ENCODE results near the gene CLUH. TPM values are rescaled to one million over a fixed set of nuclear protein-coding genes. Genes with fewer than 3 reads are reported as not detected.
"Not testable (repeated sequence)": the region's sequence is repeated elsewhere in the genome, so short reads cannot be mapped to it uniquely, and the experiment has no call there.

Gene CLUH
- total RNA-seq, 1 experiment from 2014 or later, result 161 TPM

DNA sequence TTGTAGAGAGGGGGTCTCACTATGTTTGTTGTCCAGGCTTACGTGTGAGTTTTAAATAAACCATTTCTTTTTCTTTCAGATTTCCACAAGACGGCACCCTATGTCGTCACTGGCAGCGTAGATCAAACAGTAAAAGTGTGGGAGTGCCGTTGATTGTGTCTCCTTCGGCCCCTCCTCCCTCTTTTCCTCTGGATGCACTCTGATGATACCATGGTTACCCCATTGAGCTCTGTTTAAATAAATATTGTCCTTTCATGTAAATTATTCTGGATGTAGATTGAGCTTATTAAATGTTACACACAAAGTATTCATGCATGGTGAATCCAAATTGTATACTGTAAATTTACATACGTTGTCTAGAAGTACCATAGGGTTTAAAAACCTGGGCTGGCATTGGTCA lies 29.9 kb downstream of the CLUH start:
- H3K36me3 ChIP-seq (ENCODE audit: control insufficient read depth, insufficient read depth, low read length), result no peaks in the 10 kb centered on the region; the same call in 1 of the 2 replicates

GRCh38 chr17:2680961-2681360 lies 30.6 kb downstream of the CLUH start:
- Mint-ChIP-seq H3K27me3 (ENCODE audit: insufficient read depth, unreplicated experiment) (no peaks in the 10 kb centered on the region), H3K36me3 (ENCODE audit: insufficient read depth, unreplicated experiment) (peaks cover 87% of the 10 kb centered on the region), H3K4me3 (ENCODE audit: unreplicated experiment) (no peak overlapping the region), H3K9me3 (ENCODE audit: unreplicated experiment) (no peaks in the 10 kb centered on the region), H3K4me1 (ENCODE audit: low read depth, unreplicated experiment) (peaks cover 9% of the 10 kb centered on the region), H3K27ac (ENCODE audit: unreplicated experiment) (no peak overlapping the region)
- TF ChIP-seq, protein P1, sequence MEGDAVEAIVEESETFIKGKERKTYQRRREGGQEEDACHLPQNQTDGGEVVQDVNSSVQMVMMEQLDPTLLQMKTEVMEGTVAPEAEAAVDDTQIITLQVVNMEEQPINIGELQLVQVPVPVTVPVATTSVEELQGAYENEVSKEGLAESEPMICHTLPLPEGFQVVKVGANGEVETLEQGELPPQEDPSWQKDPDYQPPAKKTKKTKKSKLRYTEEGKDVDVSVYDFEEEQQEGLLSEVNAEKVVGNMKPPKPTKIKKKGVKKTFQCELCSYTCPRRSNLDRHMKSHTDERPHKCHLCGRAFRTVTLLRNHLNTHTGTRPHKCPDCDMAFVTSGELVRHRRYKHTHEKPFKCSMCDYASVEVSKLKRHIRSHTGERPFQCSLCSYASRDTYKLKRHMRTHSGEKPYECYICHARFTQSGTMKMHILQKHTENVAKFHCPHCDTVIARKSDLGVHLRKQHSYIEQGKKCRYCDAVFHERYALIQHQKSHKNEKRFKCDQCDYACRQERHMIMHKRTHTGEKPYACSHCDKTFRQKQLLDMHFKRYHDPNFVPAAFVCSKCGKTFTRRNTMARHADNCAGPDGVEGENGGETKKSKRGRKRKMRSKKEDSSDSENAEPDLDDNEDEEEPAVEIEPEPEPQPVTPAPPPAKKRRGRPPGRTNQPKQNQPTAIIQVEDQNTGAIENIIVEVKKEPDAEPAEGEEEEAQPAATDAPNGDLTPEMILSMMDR (IDR thresholded peaks at IDR 0.05; ENCODE audit: insufficient read depth in 1 of 2, low read depth in 1 of 2, low read length in 1 of 2, severe bottlenecking in 1 of 2, unreplicated experiment in 1 of 2), result no peak
- BruUV-seq (replicated peaks), result no TSS peak
- no peak for DNase-seq
- intact Hi-C loops (cut with micrococcal nuclease; ENCODE audit: unreplicated experiment), result no loop called here
- Histone ChIP-seq H3K36me3 (ENCODE audit: control insufficient read depth, insufficient read depth, low read length) (no peaks in the 10 kb centered on the region; the same call in 1 of the 2 replicates), H3K4me1 (0 out of 2 replicates have a peak, but pooled peaks cover 10% of the 10 kb centered on the region), H3K9me3 (no peaks in the 10 kb centered on the region), H3K27me3 (replicated peaks; ENCODE audit: control insufficient read depth, insufficient read depth, low read length) (no peaks in the 10 kb centered on the region), H3K4me3 (ENCODE audit: low read depth, low read length) (no peak overlapping the region)
- POLR2A ChIA-PET, result no interaction called here
- CTCF ChIA-PET, result no interaction called here

More for the DNA sequence above, 29.9 kb downstream of the CLUH start:
- TF ChIP-seq, protein P1 (IDR thresholded peaks at IDR 0.05; ENCODE audit: insufficient read depth in 1 of 2, low read depth in 1 of 2, low read length in 1 of 2, severe bottlenecking in 1 of 2, unreplicated experiment in 1 of 2), result no peak
- no peak for DNase-seq
- Histone ChIP-seq H3K27me3 (replicated peaks; ENCODE audit: control insufficient read depth, insufficient read depth, low read length) (no peaks in the 10 kb centered on the region), H3K4me1 (0 out of 2 replicates have a peak, but pooled peaks cover 10% of the 10 kb centered on the region), H3K9me3 (no peaks in the 10 kb centered on the region), H3K4me3 (ENCODE audit: low read depth, low read length) (no peak overlapping the region)
- ChIA-PET POLR2A (no interaction called here), CTCF (no interaction called here)
- Mint-ChIP-seq H3K4me3 (ENCODE audit: unreplicated experiment) (no peak overlapping the region), H3K27ac (ENCODE audit: unreplicated experiment) (no peak overlapping the region), H3K27me3 (ENCODE audit: insufficient read depth, unreplicated experiment) (no peaks in the 10 kb centered on the region), H3K9me3 (ENCODE audit: unreplicated experiment) (no peaks in the 10 kb centered on the region), H3K36me3 (ENCODE audit: insufficient read depth, unreplicated experiment) (peaks cover 80% of the 10 kb centered on the region), H3K4me1 (ENCODE audit: low read depth, unreplicated experiment) (peaks cover 9% of the 10 kb centered on the region)
- intact Hi-C loops (cut with micrococcal nuclease; ENCODE audit: unreplicated experiment), result no loop called here
- BruUV-seq (replicated peaks), result no TSS peak

GRCh38 chr17:2679247-2679646 lies 32.3 kb downstream of the CLUH start:
- POLR2A ChIA-PET; H3K27ac Mint-ChIP-seq (ENCODE audit: unreplicated experiment); H3K4me3 ChIP-seq (ENCODE audit: low read depth, low read length); H3K36me3 ChIP-seq (ENCODE audit: control insufficient read depth, insufficient read depth, low read length); H3K27me3 ChIP-seq (replicated peaks; ENCODE audit: control insufficient read depth, insufficient read depth, low read length); DNase-seq; H3K27me3 Mint-ChIP-seq (ENCODE audit: insufficient read depth, unreplicated experiment); BruUV-seq (replicated peaks); CTCF ChIA-PET; H3K9me3 ChIP-seq; H3K4me3 Mint-ChIP-seq (ENCODE audit: unreplicated experiment); intact Hi-C loops (cut with micrococcal nuclease; ENCODE audit: unreplicated experiment); H3K4me1 Mint-ChIP-seq (ENCODE audit: low read depth, unreplicated experiment); H3K9me3 Mint-ChIP-seq (ENCODE audit: unreplicated experiment): not testable (repeated sequence)
- H3K36me3 Mint-ChIP-seq (ENCODE audit: insufficient read depth, unreplicated experiment), result peaks cover 84% of the 10 kb centered on the region
- 0 out of 2 replicates have a peak, but pooled peaks cover 10% of the 10 kb centered on the region for H3K4me1 ChIP-seq

- H3K9me3 Mint-ChIP-seq (ENCODE audit: unreplicated experiment), result no peaks in the 10 kb centered on the region
- H3K27me3 Mint-ChIP-seq (ENCODE audit: insufficient read depth, unreplicated experiment), result no peaks in the 10 kb centered on the region
- peaks cover 85% of the 10 kb centered on the region for H3K36me3 Mint-ChIP-seq (ENCODE audit: insufficient read depth, unreplicated experiment)
- Histone ChIP-seq H3K4me1 (no peaks in the 10 kb centered on the region), H3K27me3 (replicated peaks; ENCODE audit: control insufficient read depth, insufficient read depth, low read length) (no peaks in the 10 kb centered on the region), H3K36me3 (ENCODE audit: control insufficient read depth, insufficient read depth, low read length) (no peaks in the 10 kb centered on the region; the same call in 1 of the 2 replicates), H3K4me3 (ENCODE audit: low read depth, low read length) (no peak overlapping the region), H3K9me3 (no peaks in the 10 kb centered on the region)
- no peak overlapping the region for H3K4me3 Mint-ChIP-seq (ENCODE audit: unreplicated experiment)
- CTCF ChIA-PET, result no interaction called here
- H3K4me1 Mint-ChIP-seq (ENCODE audit: low read depth, unreplicated experiment), result no peaks in the 10 kb centered on the region
- TF ChIP-seq, protein P1 (IDR thresholded peaks at IDR 0.05; ENCODE audit: insufficient read depth in 1 of 2, low read depth in 1 of 2, low read length in 1 of 2, severe bottlenecking in 1 of 2, unreplicated experiment in 1 of 2), result no peak
- POLR2A ChIA-PET, result no interaction called here
- BruUV-seq (replicated peaks), result no TSS peak
- no peak for DNase-seq
- intact Hi-C loops (cut with micrococcal nuclease; ENCODE audit: unreplicated experiment), result no loop called here
- no peak overlapping the region for H3K27ac Mint-ChIP-seq (ENCODE audit: unreplicated experiment)
Measured at GRCh38 chr17:2672026-2672425, 39.5 kb downstream of the CLUH start.

- peaks cover 54% of the 10 kb centered on the region for H3K36me3 Mint-ChIP-seq (ENCODE audit: insufficient read depth, unreplicated experiment)
- H3K9me3 Mint-ChIP-seq (ENCODE audit: unreplicated experiment); H3K36me3 ChIP-seq (ENCODE audit: control insufficient read depth, insufficient read depth, low read length); H3K27me3 ChIP-seq (replicated peaks; ENCODE audit: control insufficient read depth, insufficient read depth, low read length); POLR2A ChIA-PET; intact Hi-C loops (cut with micrococcal nuclease; ENCODE audit: unreplicated experiment); H3K4me3 Mint-ChIP-seq (ENCODE audit: unreplicated experiment); CTCF ChIA-PET; BruUV-seq (replicated peaks); H3K4me3 ChIP-seq (ENCODE audit: low read depth, low read length); H3K27ac Mint-ChIP-seq (ENCODE audit: unreplicated experiment); H3K9me3 ChIP-seq; H3K27me3 Mint-ChIP-seq (ENCODE audit: insufficient read depth, unreplicated experiment); DNase-seq; H3K4me1 Mint-ChIP-seq (ENCODE audit: low read depth, unreplicated experiment); H3K4me1 ChIP-seq: not testable (repeated sequence)
Measured at GRCh38 chr17:2660410-2660809, 51.2 kb downstream of the CLUH start.
